ENCODE results near the gene ABHD10.

ABHD10 gene

DNA sequence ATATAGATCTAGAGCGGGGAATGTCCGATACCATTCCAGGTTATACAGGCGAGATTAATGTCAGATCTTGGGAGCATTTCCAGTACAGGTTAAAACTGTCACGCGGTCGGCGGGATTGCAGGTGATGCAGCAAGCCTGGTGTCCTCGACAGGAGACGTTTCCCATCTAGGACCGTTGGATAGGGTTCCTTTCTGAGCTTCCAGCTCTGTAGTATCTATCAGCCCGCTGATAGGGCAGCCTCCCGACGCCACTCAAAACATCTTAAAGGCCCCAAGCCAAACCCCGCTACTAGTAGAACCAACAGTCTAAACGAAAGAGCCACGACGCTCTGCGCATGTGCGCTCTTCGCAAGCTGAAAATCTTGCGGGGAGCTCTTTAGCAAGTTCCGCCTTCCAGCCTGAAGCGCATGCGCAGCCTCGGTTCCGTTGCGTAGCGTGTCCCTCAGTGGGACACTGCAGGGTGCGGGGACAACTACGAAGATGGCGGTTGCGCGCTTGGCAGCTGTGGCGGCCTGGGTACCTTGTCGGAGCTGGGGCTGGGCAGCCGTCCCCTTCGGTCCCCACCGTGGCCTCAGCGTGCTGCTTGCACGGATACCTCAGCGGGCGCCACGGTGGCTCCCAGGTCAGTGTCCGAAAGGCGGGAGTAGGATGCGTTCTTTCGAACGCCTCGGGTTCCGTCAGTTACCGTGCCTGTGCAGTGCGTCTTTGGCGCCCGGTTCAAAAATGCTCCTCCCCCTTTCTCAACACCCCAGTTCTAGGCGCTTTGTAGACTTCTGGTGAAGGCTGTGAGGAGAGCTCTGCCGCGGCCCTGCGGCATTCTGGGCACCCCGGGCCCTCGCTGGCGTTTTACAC, at the start of gene ABHD10:
ABHD10 (plus strand) TSS at position 444 of the 851 bp plus-strand sequence; CDS start at position 480, 36 bp downstream.
- peak; percentile 97 for DNase-seq

DNA sequence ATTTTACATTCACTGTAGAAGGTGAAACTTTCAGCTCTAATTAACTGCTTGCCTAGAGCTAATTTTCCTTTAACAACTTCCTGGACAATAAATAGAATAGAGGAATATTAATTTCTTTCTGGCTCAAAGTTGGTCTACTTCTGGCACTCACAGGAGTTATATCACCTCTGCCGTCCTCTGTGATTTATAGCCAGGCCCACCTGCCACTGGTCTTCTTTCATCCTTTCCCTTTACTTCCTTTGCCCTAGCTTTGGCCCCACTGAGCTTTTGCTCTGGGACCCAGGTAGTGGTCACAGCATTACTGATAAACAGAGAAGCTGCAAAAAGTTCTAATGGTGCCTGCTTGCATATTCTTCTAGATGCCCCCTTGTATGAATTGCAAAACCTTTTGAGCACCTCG, 49.3 kb upstream of the ABHD10 start:
- no peak for DNase-seq

DNA sequence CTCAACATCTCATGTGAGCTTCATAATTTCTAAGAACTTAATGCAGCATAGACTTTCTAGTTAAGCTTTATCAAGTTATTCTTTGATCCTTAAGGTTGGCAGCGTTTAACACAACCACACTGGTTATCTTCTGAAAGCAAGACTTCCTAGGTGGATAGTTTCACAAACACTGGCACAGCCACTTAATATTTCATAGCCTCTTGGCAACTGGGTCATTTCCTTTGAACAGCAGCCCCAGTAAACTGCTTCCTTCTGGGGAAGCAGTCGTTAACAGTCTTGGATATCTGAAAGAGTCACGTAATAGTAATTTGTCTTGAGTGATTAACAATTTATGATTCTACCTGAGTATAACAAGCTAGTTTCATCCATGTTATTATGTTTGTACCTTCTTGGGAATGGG, 45.9 kb upstream of the ABHD10 start:
- no peak for DNase-seq

DNA sequence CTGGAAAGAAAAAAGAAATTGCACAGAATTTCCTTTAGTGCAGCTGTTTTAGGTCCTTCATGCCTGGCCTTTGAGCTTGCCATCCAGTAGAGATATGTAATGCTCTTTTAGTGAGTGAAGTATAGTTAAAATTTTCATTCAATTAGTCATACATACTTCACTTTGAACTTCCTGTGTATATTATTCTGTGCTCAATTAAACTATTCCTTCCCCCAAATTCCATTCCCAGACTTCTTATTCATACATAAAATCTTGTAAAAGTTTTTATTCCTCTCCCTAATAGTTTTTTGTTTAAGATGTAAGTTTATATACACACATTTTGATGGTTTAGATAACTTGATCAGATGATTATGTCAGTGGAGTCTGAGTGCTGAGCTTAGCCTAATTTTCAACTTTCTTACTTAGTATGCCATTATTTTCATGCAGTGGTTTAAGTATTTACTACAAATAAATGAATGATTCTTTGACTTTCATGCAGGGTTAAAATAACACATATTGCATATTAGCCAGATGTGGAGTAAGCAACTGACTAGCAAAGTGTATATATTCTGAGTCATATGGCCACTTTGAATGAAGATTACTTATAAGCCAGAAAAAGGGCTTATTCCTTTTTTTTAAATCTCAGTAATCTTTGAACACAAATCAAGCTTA, 42.5 kb upstream of the ABHD10 start:
- DNase-seq = no peak

DNA sequence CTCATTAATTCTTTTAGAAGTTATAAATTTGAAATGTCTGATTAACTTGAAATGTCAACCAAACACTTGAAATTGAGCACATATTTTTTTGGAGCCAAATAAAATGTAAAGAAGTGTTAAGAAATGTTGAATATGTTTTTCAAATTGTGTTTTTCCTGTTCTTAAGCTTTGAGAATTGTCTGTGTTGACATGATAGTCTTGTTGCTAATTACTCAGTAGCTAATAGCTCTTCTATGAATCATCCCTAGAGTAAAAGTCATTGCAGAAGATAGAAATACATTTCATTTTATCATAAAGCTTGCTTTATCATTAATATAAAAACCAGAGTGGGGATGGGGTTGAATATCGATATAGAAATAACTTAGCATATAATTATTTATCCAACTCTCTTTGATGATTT, 41.9 kb upstream of the ABHD10 start:
- DNase-seq = no peak

DNA sequence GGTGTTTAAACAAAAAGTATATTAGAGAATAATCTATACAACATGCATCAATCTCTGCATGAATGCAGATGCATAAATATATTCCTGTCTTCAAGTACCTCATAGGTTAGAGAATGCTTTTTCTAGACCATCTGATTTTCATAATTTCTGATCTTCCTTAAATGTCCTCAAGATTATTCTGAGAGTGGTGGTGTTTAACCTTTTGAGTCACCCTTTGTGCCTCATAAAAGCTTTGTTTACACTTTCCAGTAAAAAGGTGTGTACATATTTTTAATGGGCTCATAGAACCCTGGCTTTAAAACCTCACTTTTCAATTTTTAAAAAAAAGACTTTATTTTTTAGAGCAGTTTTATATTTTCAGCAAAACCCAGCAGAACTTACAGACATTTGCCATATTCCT, 41.0 kb upstream of the ABHD10 start:
- no peak for DNase-seq

DNA sequence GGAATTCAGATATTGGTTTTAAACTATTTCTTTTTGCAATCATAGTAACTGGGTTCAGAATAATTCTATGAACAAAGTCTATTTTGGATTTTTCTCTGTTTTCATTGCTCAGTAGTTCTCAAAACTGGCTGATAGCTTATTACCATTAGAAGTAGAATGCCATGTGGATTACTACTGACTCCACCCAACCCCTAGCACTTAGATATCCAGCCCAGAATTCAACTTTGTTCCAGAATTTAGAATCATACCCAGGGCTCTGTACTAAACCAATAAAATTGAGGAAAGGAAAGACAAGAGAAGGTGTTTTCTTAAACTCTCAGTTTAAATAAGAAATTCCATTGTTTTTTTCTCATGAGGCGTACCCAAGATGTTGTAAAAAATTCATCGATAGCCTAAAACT, 39.0 kb upstream of the ABHD10 start:
- no peak for DNase-seq

DNA sequence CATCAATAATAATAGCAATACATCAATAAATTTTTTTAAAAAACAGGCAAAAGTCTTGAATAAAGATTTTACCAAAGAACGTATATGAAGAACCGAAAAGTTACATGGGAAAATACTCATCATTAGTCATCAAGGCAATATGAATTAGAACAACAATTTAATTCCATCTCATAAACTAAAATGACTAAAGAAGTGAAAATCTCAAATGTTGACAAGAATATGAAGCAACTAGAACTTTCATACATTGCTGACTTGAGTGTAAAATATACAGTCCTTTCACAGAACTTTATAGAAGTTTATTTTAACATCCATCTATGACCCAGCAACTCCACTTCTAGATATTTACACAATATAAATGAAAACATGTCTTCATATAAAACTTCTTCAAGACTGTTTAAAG, 35.3 kb upstream of the ABHD10 start:
- DNase-seq = no peak

DNA sequence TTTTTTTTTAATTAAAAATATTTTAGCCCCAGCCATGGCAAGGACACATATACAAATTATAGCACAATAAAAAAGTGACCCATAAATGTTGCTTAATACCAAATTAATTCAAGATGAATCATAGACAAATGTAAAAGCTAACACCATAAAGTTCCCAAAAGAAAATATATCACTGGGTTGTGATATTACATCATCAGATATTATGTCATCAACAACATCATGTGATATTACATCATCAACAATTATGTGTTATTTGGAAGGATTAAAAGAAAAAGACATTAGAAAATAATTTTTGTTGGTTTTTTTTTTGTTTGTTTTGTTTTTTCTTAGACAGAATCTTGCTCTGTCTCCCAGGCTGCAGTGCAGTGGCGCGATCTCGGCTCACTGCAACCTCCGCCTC, 34.5 kb upstream of the ABHD10 start:
- no peak for DNase-seq

DNA sequence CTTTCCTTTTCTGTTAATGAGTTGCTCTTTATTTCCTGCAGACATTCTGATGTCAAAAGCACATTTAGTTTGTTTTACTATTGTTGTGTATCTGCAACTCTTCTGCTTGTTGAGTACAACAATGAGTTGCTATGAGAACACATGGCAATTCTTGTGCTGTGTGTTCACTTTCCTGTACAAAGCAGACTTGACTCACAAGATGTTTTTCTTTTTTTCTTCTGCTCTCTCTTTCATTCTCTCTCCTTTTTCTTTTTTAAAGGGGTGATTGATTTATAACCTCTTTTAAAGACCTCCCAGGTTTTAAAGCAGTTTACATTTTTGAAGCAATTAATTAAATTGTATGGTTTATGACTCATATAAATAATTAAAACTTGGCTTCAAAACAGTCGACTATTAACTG, 31.6 kb upstream of the ABHD10 start:
- DNase-seq = no peak

DNA sequence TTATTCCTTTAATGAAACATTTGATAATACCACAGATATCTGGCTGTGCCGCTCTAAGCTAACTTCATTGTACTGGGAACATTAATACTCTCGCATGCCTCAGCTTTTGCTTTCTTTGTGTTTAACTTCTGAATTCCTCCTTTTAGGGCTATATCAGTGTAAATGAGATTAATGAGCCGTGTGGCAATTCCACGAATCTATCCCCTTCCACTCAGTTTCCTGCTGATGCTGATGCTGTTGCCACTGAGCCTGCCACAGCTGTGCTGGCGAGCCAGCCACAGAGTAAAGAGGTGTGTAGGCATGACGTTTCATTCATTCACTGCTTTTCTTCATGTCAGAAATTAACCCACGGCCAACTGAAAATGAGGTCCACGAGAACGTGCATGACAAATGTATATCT, 30.0 kb upstream of the ABHD10 start:
- DNase-seq = no peak

DNA sequence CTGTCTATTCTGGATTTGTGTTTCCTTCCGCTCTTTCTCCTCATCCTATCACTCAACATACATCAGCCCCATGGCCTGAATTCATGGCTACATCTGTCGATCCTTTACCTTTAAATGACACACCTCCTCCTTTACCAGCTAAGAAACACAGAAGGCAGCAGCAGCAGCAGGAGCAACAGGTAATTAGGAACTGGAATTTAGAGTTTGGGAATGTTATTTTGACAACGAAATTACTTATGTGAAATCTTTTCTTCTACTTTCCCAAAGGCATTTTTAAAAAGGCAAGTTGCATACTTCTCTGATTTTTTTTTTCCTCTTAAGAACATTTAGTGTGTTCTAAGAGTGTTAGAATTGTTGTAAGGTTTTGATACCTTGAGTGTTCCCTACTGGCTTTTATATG, 29.1 kb upstream of the ABHD10 start:
- DNase-seq = no peak

DNA sequence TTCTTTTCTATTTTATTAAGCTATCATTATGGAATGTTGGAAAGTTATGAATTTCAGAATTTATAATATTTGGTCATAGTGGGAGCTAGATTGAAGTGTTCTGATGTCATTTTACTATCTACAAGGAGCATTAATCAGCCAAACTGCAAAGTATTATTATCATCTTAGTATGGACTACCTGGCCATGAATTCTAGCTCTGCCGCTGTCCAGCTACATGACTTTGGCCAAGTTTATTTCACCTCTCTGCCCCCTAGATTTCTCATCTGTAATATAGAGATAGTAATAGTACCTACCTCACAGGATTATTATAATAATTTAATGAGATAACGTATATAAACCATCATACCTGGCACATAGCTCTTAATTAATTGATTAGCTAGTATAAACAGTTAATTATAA, 27.8 kb upstream of the ABHD10 start:
- no peak for DNase-seq

DNA sequence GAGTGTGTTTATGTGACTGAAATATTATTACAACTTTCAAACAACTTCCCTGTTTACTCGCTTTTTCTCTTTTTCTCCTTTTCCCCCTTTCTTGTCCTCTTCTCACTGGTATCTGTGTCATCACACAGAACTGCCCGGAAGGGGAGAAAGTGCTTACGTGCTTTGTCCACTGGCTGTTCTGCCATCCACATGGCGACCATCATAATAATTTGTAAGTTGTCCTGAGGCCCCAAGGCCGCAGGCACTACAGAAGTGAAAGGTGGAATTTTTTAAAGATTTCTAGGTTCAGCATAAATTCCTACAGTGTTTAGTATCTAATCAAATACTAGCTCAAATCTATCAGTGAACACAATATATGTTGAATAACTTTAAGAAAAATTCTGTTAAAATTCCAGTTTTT, 26.7 kb upstream of the ABHD10 start:
- DNase-seq = no peak

DNA sequence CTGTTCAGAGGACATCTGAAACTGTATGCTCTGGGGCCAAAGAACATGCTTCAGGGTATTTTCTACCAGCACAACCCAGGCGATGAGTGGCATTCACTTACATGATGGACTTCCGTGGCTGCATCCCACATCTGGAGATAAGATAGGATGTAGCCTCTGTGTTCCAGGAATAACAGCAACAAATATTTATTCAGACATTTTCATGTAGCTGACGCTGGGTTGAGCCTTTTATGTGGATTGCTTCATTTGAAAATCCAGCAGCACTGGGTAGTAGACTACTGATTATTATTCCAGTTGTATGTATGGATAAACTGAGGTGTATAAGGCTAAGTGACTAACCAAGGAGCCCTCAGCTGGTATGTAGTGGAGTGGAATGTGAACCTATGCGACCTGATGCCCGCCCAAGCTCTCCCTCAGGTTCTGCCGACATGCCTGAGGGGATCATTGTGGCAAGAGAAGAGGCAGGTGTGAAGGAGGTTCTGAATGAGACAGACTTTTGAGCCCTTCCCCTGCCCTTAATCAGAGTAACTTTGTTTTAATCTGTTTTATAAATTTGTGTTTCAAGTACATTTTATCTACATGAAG, 25.9 kb upstream of the ABHD10 start:
- DNase-seq = no peak

DNA sequence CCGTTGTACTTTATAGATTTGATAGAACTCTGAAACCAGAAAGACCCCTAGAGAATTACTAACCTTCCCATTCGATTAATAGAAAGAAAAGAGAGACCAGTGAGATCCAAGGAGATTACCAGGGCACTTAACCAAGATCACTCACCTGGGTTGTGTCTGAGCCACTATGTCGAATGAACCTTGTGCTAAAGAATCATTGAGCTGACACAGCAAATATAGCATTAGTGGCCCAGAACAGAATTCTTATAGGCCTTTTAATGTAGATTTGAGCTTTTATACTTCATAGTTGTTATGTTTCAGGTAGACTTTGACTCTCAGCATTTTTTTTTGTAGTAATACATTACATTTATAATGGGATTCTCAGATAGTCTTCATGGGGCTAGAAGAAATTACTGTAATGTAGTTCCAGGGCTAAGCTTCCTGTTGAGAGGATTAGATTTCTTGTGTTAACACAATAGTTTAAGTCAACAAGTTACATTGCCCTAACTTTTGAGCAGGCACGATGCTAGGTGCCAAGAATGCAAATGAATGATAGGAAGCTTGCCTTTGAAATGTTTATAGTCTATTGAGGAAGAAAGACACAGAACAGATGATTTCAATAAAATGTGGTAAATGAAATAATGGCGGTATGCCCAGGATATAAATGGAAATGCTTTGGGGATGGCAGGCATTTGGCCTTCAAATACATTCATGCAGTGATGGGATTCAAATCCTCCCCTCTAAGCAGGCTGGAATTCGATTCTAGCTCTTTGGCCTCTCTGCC, 24.4 kb upstream of the ABHD10 start:
- DNase-seq = no peak

DNA sequence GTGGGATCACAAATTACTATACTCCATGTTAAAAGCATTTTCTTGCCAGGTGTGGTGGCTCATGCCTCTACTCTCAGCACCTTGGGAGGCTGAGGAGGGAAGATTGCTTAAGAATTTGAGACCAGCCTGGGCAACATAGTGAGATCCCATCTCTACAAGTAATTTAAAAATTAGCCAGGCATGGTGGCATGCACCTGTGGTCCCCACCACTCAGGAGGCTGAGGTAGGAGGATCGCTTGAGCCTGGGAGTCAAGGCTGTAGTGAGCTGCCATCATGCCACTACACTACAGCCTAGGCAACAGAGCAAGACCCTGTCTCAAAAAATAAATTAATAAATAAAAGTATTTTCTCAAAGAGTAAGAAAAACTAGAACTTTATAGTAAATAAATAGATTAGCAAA, 22.9 kb upstream of the ABHD10 start:
- DNase-seq = no peak

DNA sequence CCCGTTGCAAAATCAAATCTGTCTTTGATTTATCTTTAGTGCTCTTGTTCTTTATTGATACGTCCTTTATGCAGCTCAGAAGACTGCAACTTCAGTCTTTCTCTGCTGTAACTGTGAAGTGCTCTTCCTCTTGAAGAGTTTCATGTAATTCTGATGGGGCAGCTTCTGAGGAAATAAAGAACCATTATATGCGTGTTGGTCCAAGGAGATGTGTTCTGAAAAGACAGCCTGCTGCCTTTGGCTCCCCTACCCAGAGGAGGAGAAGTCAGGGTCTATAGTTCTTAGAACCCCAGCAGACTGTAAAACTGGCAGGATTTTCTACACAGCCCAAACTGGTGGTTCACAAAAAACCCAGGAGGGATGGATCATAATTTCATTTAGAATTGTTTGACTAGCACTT, 22.4 kb upstream of the ABHD10 start:
- DNase-seq = no peak

DNA sequence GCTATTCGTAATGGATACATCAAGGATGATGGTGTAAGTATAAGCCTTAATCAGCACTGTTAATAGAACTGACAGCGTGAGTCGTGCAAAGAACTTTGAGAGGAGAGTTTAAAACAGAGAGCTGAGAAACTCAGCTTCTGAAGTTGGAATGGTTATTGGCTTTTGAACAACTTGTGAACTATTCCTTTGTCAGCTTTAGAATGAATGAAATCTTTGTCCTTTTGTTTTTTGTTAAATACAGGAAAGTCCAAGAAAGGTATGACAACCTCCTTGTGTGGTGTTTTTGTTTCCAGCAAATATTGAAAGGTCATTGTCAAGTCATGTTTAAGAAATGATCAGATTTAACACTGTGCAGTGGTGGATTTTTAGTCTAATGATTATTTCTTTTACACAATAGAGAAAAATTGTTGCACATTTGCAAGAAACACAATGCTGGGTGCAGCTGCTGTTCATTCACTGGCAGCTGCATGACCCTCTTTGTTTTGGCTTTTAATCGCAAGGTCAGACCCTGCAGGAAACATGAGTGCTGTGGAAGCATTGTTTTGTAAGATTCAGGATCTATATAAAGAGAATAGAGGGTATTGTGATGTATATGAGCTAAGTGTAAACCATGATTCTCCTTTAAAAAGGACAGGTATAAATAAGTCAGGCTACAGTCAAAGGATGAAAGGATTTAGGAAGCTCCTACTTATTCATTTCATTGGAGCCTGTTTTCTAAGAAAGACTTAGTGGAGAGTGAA, 21.7 kb upstream of the ABHD10 start:
- DNase-seq = no peak

DNA sequence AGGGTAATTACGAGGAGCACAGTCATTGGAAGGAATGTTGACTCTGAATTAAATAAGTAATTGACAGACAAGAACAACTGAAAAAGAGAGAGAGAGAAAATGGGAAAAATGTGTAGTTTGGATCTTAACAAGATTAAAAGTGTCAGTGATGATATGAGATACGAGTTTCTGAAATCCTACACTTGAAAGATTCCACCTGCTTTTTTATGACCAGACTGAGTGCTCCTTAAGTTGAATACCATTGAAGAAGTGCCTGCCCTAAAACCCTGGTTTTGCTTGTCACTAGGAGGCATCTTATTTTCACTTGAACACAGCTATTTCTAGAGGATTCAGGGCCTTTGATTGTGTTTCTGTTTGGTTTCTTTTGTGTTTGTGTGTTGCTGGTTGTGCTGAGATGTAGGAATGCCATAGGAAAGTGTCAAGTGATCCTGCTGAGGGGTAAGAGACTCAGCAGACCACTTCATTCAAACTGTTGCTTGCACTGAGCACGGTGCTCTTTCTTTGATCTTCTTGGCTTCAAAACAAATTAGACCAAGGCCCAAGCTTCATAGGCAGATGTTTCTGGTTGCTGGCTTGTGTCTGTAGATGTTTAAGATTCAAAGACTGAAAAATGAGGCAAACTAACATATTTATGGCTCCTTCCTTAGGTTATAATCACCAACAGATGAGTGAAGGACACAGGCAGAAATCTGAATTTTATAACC, 17.2 kb upstream of the ABHD10 start:
- no peak for DNase-seq

DNA sequence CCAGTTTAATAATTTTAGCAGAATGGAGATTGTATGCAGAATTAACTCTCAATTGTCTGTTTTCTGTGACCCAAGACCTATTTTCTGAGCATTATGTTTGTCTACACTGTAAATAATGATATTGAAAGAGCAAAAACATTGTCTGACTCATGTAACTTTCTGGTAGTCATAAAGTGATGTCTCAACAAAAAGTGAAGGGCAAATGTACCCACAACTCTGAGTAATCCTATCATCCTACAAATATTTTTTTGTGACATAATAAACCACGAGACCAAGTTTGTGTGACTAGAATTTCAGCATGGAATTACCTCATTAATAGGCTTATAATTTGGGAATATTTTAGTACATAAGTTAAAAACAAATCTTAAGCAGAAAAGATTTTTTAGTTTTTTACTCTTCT, 15.4 kb upstream of the ABHD10 start:
- DNase-seq = no peak

DNA sequence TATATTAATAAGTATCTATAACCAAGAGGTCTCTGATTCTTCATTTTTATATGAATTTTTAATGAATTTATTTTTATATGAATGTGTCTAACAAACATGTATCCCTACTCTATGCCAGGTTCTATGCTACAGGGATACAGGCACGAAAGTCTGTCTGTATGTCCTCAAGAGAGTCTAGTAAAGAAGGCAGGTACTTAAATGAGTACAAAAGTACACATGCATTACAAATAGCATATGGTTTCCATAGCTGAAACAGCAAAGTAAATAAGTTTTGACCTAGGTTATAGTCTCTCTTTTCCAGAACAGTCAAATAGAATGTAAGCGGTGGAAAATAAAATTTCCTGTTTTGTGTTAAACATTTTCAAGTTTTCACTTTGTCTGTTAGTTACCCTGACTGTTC, 13.3 kb upstream of the ABHD10 start:
- no peak for DNase-seq
